ENCODE measurements around the gene L1CAM.

DNA sequence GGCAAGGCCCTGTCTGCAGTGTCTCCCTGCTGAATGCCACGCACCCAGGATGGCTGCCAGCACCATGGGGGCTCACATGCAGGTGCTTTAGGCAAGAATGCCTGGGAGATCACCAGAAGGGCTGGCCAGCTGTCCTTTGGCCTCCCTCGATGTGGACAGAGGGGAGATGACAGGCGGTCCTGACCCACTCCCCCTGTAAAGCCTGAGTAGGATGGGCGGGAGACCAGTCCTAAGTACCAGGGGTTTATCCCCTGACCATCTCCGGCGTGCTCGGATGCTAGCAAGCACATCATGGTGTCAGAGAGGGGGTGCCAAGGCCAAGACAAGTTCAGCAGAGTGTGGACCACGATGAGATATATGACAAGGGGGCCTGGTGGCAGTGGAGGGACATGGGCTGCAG is 60.9 kb downstream of the L1CAM start:
- no peak for TF ChIP-seq POLR2A (IDR thresholded peaks at IDR 0.05)
- TF ChIP-seq, protein P1, sequence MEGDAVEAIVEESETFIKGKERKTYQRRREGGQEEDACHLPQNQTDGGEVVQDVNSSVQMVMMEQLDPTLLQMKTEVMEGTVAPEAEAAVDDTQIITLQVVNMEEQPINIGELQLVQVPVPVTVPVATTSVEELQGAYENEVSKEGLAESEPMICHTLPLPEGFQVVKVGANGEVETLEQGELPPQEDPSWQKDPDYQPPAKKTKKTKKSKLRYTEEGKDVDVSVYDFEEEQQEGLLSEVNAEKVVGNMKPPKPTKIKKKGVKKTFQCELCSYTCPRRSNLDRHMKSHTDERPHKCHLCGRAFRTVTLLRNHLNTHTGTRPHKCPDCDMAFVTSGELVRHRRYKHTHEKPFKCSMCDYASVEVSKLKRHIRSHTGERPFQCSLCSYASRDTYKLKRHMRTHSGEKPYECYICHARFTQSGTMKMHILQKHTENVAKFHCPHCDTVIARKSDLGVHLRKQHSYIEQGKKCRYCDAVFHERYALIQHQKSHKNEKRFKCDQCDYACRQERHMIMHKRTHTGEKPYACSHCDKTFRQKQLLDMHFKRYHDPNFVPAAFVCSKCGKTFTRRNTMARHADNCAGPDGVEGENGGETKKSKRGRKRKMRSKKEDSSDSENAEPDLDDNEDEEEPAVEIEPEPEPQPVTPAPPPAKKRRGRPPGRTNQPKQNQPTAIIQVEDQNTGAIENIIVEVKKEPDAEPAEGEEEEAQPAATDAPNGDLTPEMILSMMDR (IDR thresholded peaks at IDR 0.05) = no peak
